Measurements from ENCODE around the gene RIN1.

The RIN1 gene

GRCh38 chr11:66345316-66345649 is 9.0 kb upstream of the RIN1 start:
- peak overlapping the region; percentile 92 for H3K27ac ChIP-seq
- POLR2A ChIA-PET (ENCODE audit: low non-redundant PET) = interaction anchor here (0.6 to 0.8 kb wide), 3 partner anchors 10 to 41 kb away, joined by 3 to 7 read pairs (median 4); no protein-coding TSS in a partner anchor
- no peak for TF ChIP-seq CTCF (conservative IDR thresholded peaks at IDR 0.05; ENCODE audit: low read depth)
- CTCF ChIA-PET = interaction anchor here (1.0 to 2.2 kb wide), 3 partner anchors 17 to 44 kb away, joined by 3 to 9 read pairs (median 9); no protein-coding TSS in a partner anchor
- DNase-seq (ENCODE audit: low spot score) = no peak

- peak; percentile 15; the same call in 1 of the 2 replicates for TF ChIP-seq CTCF (conservative IDR thresholded peaks at IDR 0.05; ENCODE audit: low read depth)
- H3K27ac ChIP-seq = peak within 1 kb of the TSS; percentile 92
- POLR2A ChIA-PET (ENCODE audit: low non-redundant PET) = interaction anchor here (0.6 to 1.0 kb wide), 6 partner anchors 10 to 42 kb away, joined by 3 to 7 read pairs (median 4); no protein-coding TSS in a partner anchor
- CTCF ChIA-PET = interaction anchor here (0.6 to 2.2 kb wide), 8 partner anchors 10 to 382 kb away, joined by 3 to 9 read pairs (median 4); no protein-coding TSS in a partner anchor
- DNase-seq (ENCODE audit: low spot score) = peak; percentile 91
Measured at GRCh38 chr11:66344550-66345315, 8.5 kb upstream of the RIN1 start, which contains the start of gene BRMS1. BRMS1 (minus strand) TSS chr11:66345104; CDS start chr11:66342234, 2,870 bp downstream.

- TF ChIP-seq CTCF (conservative IDR thresholded peaks at IDR 0.05; ENCODE audit: low read depth) = no peak
- H3K27ac ChIP-seq = peak overlapping the region; percentile 60
- CTCF ChIA-PET = interaction anchor here (0.9 kb wide), 1 partner anchor 32 kb away, joined by 3 read pairs; no protein-coding TSS in a partner anchor
- DNase-seq (ENCODE audit: low spot score) = no peak
- POLR2A ChIA-PET (ENCODE audit: low non-redundant PET) = no interaction called here
Measured at GRCh38 chr11:66343176-66343575, 6.9 kb upstream of the RIN1 start.

GRCh38 chr11:66341502-66342126 is 5.4 kb upstream of the RIN1 start:
- POLR2A ChIA-PET (ENCODE audit: low non-redundant PET) = no interaction called here
- TF ChIP-seq CTCF (conservative IDR thresholded peaks at IDR 0.05; ENCODE audit: low read depth) = no peak
- CTCF ChIA-PET = no interaction called here
- peak overlapping the region; percentile 100 for H3K27ac ChIP-seq
- DNase-seq (ENCODE audit: low spot score) = no peak

GRCh38 chr11:66340596-66341501 is 4.6 kb upstream of the RIN1 start:
- ChIA-PET CTCF (interaction anchor here (0.6 kb wide), 1 partner anchor 29 kb away, joined by 4 read pairs; no protein-coding TSS in a partner anchor), POLR2A (ENCODE audit: low non-redundant PET) (no interaction called here)
- no peak for TF ChIP-seq CTCF (conservative IDR thresholded peaks at IDR 0.05; ENCODE audit: low read depth)
- no peak for DNase-seq (ENCODE audit: low spot score)
- peak overlapping the region; percentile 100 for H3K27ac ChIP-seq

Data from RWPE1 (cell line).